HepG2 (cell line): ENCODE results near the gene CDH13. TPM values are rescaled to one million over a fixed set of nuclear protein-coding genes. Genes with fewer than 3 reads are reported as not detected.

Source experiments
- ATAC-seq: fragments of 200-7000 bp; cut with Tn5 transposase; 3 replicates; pipeline ENCODE4 v1.9.1; 2020; ENCODE audit warnings: mild to moderate bottlenecking, moderate library complexity
- BruUV-seq: library from RNA; stranded (reverse); fragments of 400-500 nt; replicated peaks from 2 replicates; lab custom pipeline; 2021; lab: Mats Ljungman, UMichigan
- CTCF ChIA-PET: fragments of 300-600 bp; formaldehyde crosslinking; extraction: SDS; loops from one replicate; lab custom pipeline; 2021; ENCODE audit warnings: low total read pairs, inconsistent platforms, low intra/inter-chr PET ratio; lab: Yijun Ruan, JAX
- POLR2A ChIA-PET: fragments of 350-600 bp; sonication (Branson Sonifier 250); formaldehyde crosslinking; loops from one replicate; lab custom pipeline; 2020; ENCODE audit warnings: antibody characterized with exemption, inconsistent platforms; lab: Yijun Ruan, JAX
- DNase-seq: peaks from one replicate; pipeline ENCODE4 v3.0.0-alpha.2; 2015; ENCODE audit warnings: low spot score
- FAIRE-seq: peaks from 3 replicates; lab custom pipeline; 2011; peaks lifted over from hg19 to GRCh38; lab: Jason Lieb, UNC
- H2AFZ ChIP-seq: one replicate; pipeline ENCODE4 v1.6.1; 2011; ENCODE audit warnings: low read length, inconsistent platforms
- H3K27ac ChIP-seq: fragments of 300-600 bp; 3 replicates; pipeline ENCODE4 v1.8.0; 2011; ENCODE audit warnings: mixed run types, mild to moderate bottlenecking, mixed read lengths, low read length, inconsistent platforms; ENCODE audit not compliant: insufficient read depth; ENCODE audit errors: extremely low read length
- H3K27me3 ChIP-seq, 2 experiments: fragments of 200-600 bp in 1 of 2; 2 replicates in 1 of 2; 3 replicates in 1 of 2; pipeline versions ENCODE4 v1.6.0 to v1.8.0; 2011; ENCODE audit warnings: low read length in 2 of 2, mild to moderate bottlenecking in 2 of 2, moderate library complexity in 2 of 2, inconsistent platforms in 1 of 2; ENCODE audit not compliant: insufficient read depth in 2 of 2, control insufficient read depth in 1 of 2
- H3K36me3 ChIP-seq, 2 experiments: fragments of 200-600 bp in 1 of 2; replicated peaks in 1 of 2; 2 replicates in 1 of 2; 3 replicates in 1 of 2; pipeline versions ENCODE4 v1.5.1 to v1.8.0; 2011; ENCODE audit warnings: low read length in 2 of 2, inconsistent platforms in 1 of 2; ENCODE audit not compliant: insufficient read depth in 2 of 2, control insufficient read depth in 1 of 2
- H3K4me1 ChIP-seq: 2 replicates; pipeline ENCODE4 v1.5.1; 2012; ENCODE audit warnings: low read length, inconsistent platforms; ENCODE audit not compliant: insufficient read depth
- H3K4me2 ChIP-seq: 2 replicates; pipeline ENCODE4 v1.6.0; 2011; ENCODE audit warnings: low read depth, low read length, inconsistent platforms
- H3K4me3 ChIP-seq, 3 experiments: fragments of 200-600 bp in 1 of 3; sonication (generic), shearing (Covaris generic) in 1 of 3; replicated peaks in 1 of 3; 2 replicates each; pipeline ENCODE4 v1.5.1; 2011 to 2016; ENCODE audit warnings: low read length in 3 of 3, inconsistent platforms in 2 of 3, low read depth in 2 of 3, mild to moderate bottlenecking in 2 of 3, control low read depth in 1 of 3, mixed read lengths in 1 of 3; ENCODE audit not compliant: insufficient read depth in 1 of 3
- H3K79me2 ChIP-seq: one replicate; pipeline ENCODE4 v1.6.1; 2011; ENCODE audit warnings: low read length, inconsistent platforms; ENCODE audit not compliant: insufficient read depth
- H3K9ac ChIP-seq: 2 replicates; pipeline ENCODE4 v1.6.0; 2011; ENCODE audit warnings: mild to moderate bottlenecking, low read depth, low read length, inconsistent platforms; ENCODE audit not compliant: insufficient read depth
- H3K9me3 ChIP-seq: 2 replicates; pipeline ENCODE4 v1.5.1; 2012; ENCODE audit warnings: mild to moderate bottlenecking, low read length
- H4K20me1 ChIP-seq: 2 replicates; pipeline ENCODE4 v1.6.0; 2011; ENCODE audit warnings: inconsistent platforms, mild to moderate bottlenecking, low read length, moderate library complexity; ENCODE audit not compliant: insufficient read depth
- HOXD1 ChIP-seq: sonication (generic); formaldehyde crosslinking; IDR thresholded peaks from 2 replicates; pipeline ENCODE4 v1.5.0; 2020; ENCODE audit warnings: missing genetic modification reagents
- ZC3H4 ChIP-seq: sonication (generic); formaldehyde crosslinking; IDR thresholded peaks from 2 replicates; pipeline ENCODE4 v1.4.0; 2020; ENCODE audit warnings: missing genetic modification reagents, borderline replicate concordance
- ZNF547 ChIP-seq: sonication (generic); formaldehyde crosslinking; IDR thresholded peaks from 2 replicates; pipeline ENCODE4 v1.5.1; 2020; ENCODE audit warnings: mild to moderate bottlenecking, missing genetic modification reagents
- WGBS: methylation state at CpG from one replicate; pipeline ENCODE4 v1.1.6; 2017; ENCODE audit warnings: low lambda C conversion rate; 5-methylcytosine and 5-hydroxymethylcytosine counted together
- in situ Hi-C: cut with HindIII; loops from 2 replicates; pipeline ENCODE4 v1.10.0; 2017; ENCODE audit warnings: low pct_unique_long_range_greater_than_20kb; ENCODE audit not compliant: extremely low pct_ligation_motif_present
- intact Hi-C: fragments of 100-400 bp; cut with micrococcal nuclease; formaldehyde crosslinking; loops from one replicate; pipeline ENCODE4 v1.10.0; 2022; ENCODE audit not compliant: unreplicated experiment
- polyA plus RNA-seq, 8 experiments: library from polyadenylated mRNA; depleted of rRNA in 3 of 8; stranded (reverse) in 7 of 8; unstranded in 1 of 8; fragments of >200 nt; fragmentation: Illumina TruSeq in 4 of 8; extraction: Trizol in 4 of 8; gene quantifications; 2 replicates each; pipeline versions ENCODE4 v1.2.1 to v1.2.3, GENCODE V29; 2011 to 2016; ENCODE audit warnings: low read depth in 4 of 8, missing spikeins in 1 of 8, mixed read lengths in 1 of 8; ENCODE audit not compliant: insufficient read depth in 1 of 8
- total RNA-seq, 5 experiments: library from RNA; depleted of rRNA; stranded (reverse); fragments of >200 nt; fragmentation: Illumina TruSeq; extraction: Trizol; gene quantifications; 2 replicates each; pipeline ENCODE4 v1.2.3, GENCODE V29; 2016; ENCODE audit warnings: low read depth in 1 of 5
- TF ChIP-seq, protein P1 (sequence below): sonication (generic); formaldehyde crosslinking; IDR thresholded peaks from 2 replicates; pipeline ENCODE4 v1.8.0; 2022; ENCODE audit warnings: missing genetic modification reagents, mild to moderate bottlenecking, inconsistent platforms, borderline replicate concordance
- TF ChIP-seq, protein P2 (sequence below): sonication (generic); formaldehyde crosslinking; IDR thresholded peaks from 2 replicates; pipeline ENCODE4 v1.8.0; 2022; ENCODE audit warnings: missing genetic modification reagents, mild to moderate bottlenecking, moderate library complexity, borderline replicate concordance

Gene CDH13
- total and polyA plus RNA-seq, 2 of the 13 experiments (the other 11 are each of a cell fraction or from before 2014, with no cell fraction given) = not detected

GRCh38 chr16:83458612-83459011 lies 831.8 kb downstream of the CDH13 start:
- POLR2A ChIA-PET = no interaction called here
- H3K27me3 ChIP-seq = peaks cover 0 to 11% of the 10 kb centered on the region in 2 experiments; a peak in 1 of 5 replicates

DNA sequence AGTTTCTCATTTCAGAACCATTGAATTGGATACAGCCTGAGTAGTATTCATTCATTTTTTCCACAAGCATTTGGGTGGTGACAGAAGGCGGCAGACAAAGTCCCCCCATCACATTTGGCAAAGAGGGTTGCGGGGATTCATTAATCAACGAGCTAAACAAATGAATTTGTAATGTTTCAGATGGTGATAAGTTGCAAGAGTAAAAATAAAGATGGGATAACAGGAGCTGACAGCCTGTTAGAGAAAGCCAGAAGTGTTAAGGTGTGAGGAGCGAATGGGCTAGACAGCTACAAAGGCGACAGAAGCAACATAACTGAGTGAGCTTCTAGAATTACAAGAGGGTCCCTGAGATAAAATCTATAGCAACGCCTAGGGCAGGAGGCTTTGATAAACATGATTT lies 838.2 kb downstream of the CDH13 start:
- ATAC-seq (no peak), FAIRE-seq (no peak), DNase-seq (no peak)
- H3K4me2 ChIP-seq = no peak overlapping the region
- no peak for TF ChIP-seq HOXD1 (CRISPR knock-in tag)
- TF ChIP-seq, protein P1, sequence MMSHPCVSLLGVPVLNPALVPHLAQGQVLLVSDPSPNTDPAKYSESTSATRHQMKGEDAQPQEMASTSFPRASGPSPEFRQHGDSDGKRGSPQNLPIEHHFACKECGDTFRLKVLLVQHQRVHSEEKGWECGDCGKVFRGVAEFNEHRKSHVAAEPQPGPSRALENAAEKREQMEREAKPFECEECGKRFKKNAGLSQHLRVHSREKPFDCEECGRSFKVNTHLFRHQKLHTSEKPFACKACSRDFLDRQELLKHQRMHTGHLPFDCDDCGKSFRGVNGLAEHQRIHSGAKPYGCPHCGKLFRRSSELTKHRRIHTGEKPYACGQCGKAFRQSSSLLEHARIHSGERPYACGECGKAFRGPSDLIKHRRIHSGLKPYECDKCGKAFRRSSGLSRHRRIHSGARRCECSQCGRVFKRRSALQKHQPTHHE (CRISPR knock-in tag) = no peak
- TF ChIP-seq, protein P2, sequence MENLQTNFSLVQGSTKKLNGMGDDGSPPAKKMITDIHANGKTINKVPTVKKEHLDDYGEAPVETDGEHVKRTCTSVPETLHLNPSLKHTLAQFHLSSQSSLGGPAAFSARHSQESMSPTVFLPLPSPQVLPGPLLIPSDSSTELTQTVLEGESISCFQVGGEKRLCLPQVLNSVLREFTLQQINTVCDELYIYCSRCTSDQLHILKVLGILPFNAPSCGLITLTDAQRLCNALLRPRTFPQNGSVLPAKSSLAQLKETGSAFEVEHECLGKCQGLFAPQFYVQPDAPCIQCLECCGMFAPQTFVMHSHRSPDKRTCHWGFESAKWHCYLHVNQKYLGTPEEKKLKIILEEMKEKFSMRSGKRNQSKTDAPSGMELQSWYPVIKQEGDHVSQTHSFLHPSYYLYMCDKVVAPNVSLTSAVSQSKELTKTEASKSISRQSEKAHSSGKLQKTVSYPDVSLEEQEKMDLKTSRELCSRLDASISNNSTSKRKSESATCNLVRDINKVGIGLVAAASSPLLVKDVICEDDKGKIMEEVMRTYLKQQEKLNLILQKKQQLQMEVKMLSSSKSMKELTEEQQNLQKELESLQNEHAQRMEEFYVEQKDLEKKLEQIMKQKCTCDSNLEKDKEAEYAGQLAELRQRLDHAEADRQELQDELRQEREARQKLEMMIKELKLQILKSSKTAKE (CRISPR knock-in tag) = no peak
- no peak overlapping the region for H3K27ac ChIP-seq
- intact Hi-C loops (no loop called here), in situ Hi-C loops (no loop called here)
- no peaks in the 10 kb centered on the region for H3K79me2 ChIP-seq
- no peaks in the 10 kb centered on the region for H3K36me3 ChIP-seq
- H4K20me1 ChIP-seq = no peaks in the 10 kb centered on the region; the same call in 1 of the 2 replicates
- BruUV-seq = no TSS peak
- H3K9me3 ChIP-seq = no peaks in the 10 kb centered on the region
- no peak overlapping the region for H3K9ac ChIP-seq
- H3K4me3 ChIP-seq = no peak overlapping the region
- peaks cover 0 to 11% of the 10 kb centered on the region in 2 experiments; a peak in 2 of 5 replicates for H3K27me3 ChIP-seq
- CTCF ChIA-PET = no interaction called here
- POLR2A ChIA-PET = no interaction called here
- 6% methylated on average over 6 of the region's 6 CpGs for WGBS
- no peaks in the 10 kb centered on the region for H3K4me1 ChIP-seq
- no peak overlapping the region for H2AFZ ChIP-seq

More at GRCh38 chr16:83458612-83459011, 831.8 kb downstream of the CDH13 start:
- no peak for FAIRE-seq
- H3K4me3 ChIP-seq = no peak overlapping the region
- H3K27ac ChIP-seq = no peak overlapping the region
- H3K79me2 ChIP-seq = no peaks in the 10 kb centered on the region
- no peak for DNase-seq
- CTCF ChIA-PET = no interaction called here
- H3K4me2 ChIP-seq = no peak overlapping the region
- no peaks in the 10 kb centered on the region for H3K4me1 ChIP-seq
- H3K9me3 ChIP-seq = no peaks in the 10 kb centered on the region
- intact Hi-C loops = no loop called here
- H2AFZ ChIP-seq = no peak overlapping the region
- ATAC-seq = no peak
- no TSS peak for BruUV-seq
- in situ Hi-C loops = no loop called here
- WGBS = 4% methylated on average over 4 of the region's 4 CpGs
- no peaks in the 10 kb centered on the region for H4K20me1 ChIP-seq
- TF ChIP-seq ZNF547 (CRISPR knock-in tag) (no peak), ZC3H4 (no peak)
- H3K36me3 ChIP-seq = no peaks in the 10 kb centered on the region
- H3K9ac ChIP-seq = no peak overlapping the region
